Measurements from ENCODE around the gene HSF4. TPM values are rescaled to one million over a fixed set of nuclear protein-coding genes. Genes with fewer than 3 reads are reported as not detected.
A peak's percentile ranks its signal among the peaks of the same experiment; 100 is the strongest.

The HSF4 gene
- total RNA-seq, 2 experiments from 2014 or later = 8.1 to 17.0 TPM

DNA sequence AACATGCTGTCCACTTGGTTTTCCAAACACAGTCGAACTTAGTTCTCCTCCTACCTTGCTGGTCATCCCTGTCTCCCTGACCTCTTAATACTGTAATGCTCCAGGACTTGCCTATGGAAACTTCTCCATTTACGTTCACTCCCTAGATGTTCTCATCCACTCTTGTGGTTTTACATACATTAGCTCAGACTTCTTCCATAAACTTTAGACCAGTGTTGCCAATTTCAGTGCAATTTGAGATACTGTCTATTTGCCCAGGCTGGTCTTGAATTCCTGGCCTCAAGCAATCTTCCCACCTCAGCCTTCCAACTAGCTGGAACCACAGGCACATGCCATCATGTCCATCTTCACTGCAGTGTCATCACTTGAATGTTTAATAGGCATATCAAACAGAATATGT, 17.7 kb downstream of the HSF4 start:
- intact Hi-C loops (cut with micrococcal nuclease; ENCODE audit: unreplicated experiment) = loop anchor here (10.0 kb wide), 1 partner anchor 167 kb away; no protein-coding TSS in a partner anchor
- H3K9me3 ChIP-seq (ENCODE audit: low read length) = no peaks in the 10 kb centered on the region
- no peaks in the 10 kb centered on the region for H3K36me3 ChIP-seq (ENCODE audit: insufficient read depth, low read length)
- no peaks in the 10 kb centered on the region for H3K79me2 ChIP-seq (ENCODE audit: insufficient read depth, low read depth, low read length)
- no peak for TF ChIP-seq CTCF (conservative IDR thresholded peaks at IDR 0.05; ENCODE audit: low read length)
- no peak for TF ChIP-seq EZH2phosphoT487 (IDR thresholded peaks at IDR 0.05; ENCODE audit: borderline replicate concordance, low read depth, low read length)
- no peaks in the 10 kb centered on the region for H3K9me2 ChIP-seq (ENCODE audit: insufficient read depth, low read length)
- ChIA-PET CTCF (ENCODE audit: unreplicated experiment) (interaction anchor here (0.5 kb wide), 1 partner anchor 250 kb away, joined by 14 read pairs; no protein-coding TSS in a partner anchor), POLR2A (interaction anchor here (0.7 kb wide), 2 partner anchors 62 to 207 kb away, joined by 3 to 4 read pairs; no protein-coding TSS in a partner anchor)
- H3K4me2 ChIP-seq (ENCODE audit: low read length) = peak overlapping the region; percentile 92
- no peak for DNase-seq (ENCODE audit: low spot score)
- BruUV-seq (replicated peaks) = no TSS peak
- H3K4me3 ChIP-seq (ENCODE audit: low read depth, low read length, poor library complexity, severe bottlenecking) = peak overlapping the region; percentile 79
- H3K4me1 ChIP-seq (ENCODE audit: insufficient read depth, low read length, poor library complexity, severe bottlenecking) = peaks cover 22% of the 10 kb centered on the region
- no peak overlapping the region for H2AFZ ChIP-seq (ENCODE audit: low read length)
- no peak overlapping the region for H3K27ac ChIP-seq (ENCODE audit: low read depth, low read length, poor library complexity, severe bottlenecking)
- H4K20me1 ChIP-seq (ENCODE audit: insufficient read depth, low read length) = no peaks in the 10 kb centered on the region

- Histone ChIP-seq H3K9me2 (ENCODE audit: insufficient read depth, low read length) (no peaks in the 10 kb centered on the region), H3K36me3 (ENCODE audit: insufficient read depth, low read length) (no peaks in the 10 kb centered on the region), H3K4me1 (ENCODE audit: insufficient read depth, low read length, poor library complexity, severe bottlenecking) (peaks cover 19% of the 10 kb centered on the region), H3K79me2 (ENCODE audit: insufficient read depth, low read depth, low read length) (no peaks in the 10 kb centered on the region), H3K9me3 (ENCODE audit: low read length) (no peaks in the 10 kb centered on the region), H3K4me3 (ENCODE audit: low read depth, low read length, poor library complexity, severe bottlenecking) (peak overlapping the region; percentile 79), H3K27ac (ENCODE audit: low read depth, low read length, poor library complexity, severe bottlenecking) (no peak overlapping the region), H2AFZ (ENCODE audit: low read length) (peak overlapping the region; percentile 66; the same call in 1 of the 2 replicates), H4K20me1 (ENCODE audit: insufficient read depth, low read length) (no peaks in the 10 kb centered on the region), H3K4me2 (ENCODE audit: low read length) (peak overlapping the region; percentile 92)
- intact Hi-C loops (cut with micrococcal nuclease; ENCODE audit: unreplicated experiment) = loop anchor here (1.0 to 10.0 kb wide), 3 partner anchors 23 to 229 kb away; no protein-coding TSS in a partner anchor
- POLR2A ChIA-PET = interaction anchor here (1.1 kb wide), 1 partner anchor 44 kb away, joined by 3 read pairs; the partner anchor contains the start of gene TMEM208
- DNase-seq (ENCODE audit: low spot score) = no peak
- CTCF ChIA-PET (ENCODE audit: unreplicated experiment) = no interaction called here
- no TSS peak for BruUV-seq (replicated peaks)
- TF ChIP-seq EZH2phosphoT487 (IDR thresholded peaks at IDR 0.05; ENCODE audit: borderline replicate concordance, low read depth, low read length) (no peak), CTCF (conservative IDR thresholded peaks at IDR 0.05; ENCODE audit: low read length) (no peak)
Measured at GRCh38 chr16:67183284-67183626, 18.7 kb downstream of the HSF4 start.
